ENCODE measurements around the gene SAMD4A. TPM values are rescaled to one million over a fixed set of nuclear protein-coding genes. Genes with fewer than 3 reads are reported as not detected.

Gene SAMD4A
- total RNA-seq, 1 donor from 2014 or later = 30.0 TPM

- no peaks in the 10 kb centered on the region for H3K4me1 Mint-ChIP-seq
- H3K27ac Mint-ChIP-seq = no peak overlapping the region
- no peaks in the 10 kb centered on the region for H3K27me3 Mint-ChIP-seq (ENCODE audit: low read depth)
- no peak for TF ChIP-seq CTCF (IDR thresholded peaks at IDR 0.05; ENCODE audit: unreplicated experiment)
- H3K4me3 Mint-ChIP-seq = no peak overlapping the region
- peaks cover 5% of the 10 kb centered on the region for H3K9me3 Mint-ChIP-seq
- no peak for DNase-seq (ENCODE audit: low spot score in 2 of 2, unreplicated experiment in 2 of 2)
- H3K36me3 Mint-ChIP-seq = peaks cover 4% of the 10 kb centered on the region
Observed at GRCh38 chr14:54708161-54708560, 141.2 kb downstream of the SAMD4A start.

GRCh38 chr14:54708982-54709381, 142.1 kb downstream of the SAMD4A start:
- H3K9me3 Mint-ChIP-seq = peaks cover 5% of the 10 kb centered on the region
- no peak for DNase-seq (ENCODE audit: low spot score in 2 of 2, unreplicated experiment in 2 of 2)
- H3K4me3 Mint-ChIP-seq = no peak overlapping the region
- H3K27ac Mint-ChIP-seq = no peak overlapping the region
- no peak for TF ChIP-seq CTCF (IDR thresholded peaks at IDR 0.05; ENCODE audit: unreplicated experiment)
- no peaks in the 10 kb centered on the region for H3K27me3 Mint-ChIP-seq (ENCODE audit: low read depth)
- no peaks in the 10 kb centered on the region for H3K4me1 Mint-ChIP-seq
- H3K36me3 Mint-ChIP-seq = peaks cover 4% of the 10 kb centered on the region

GRCh38 chr14:54709444-54709843, 142.5 kb downstream of the SAMD4A start:
- Mint-ChIP-seq H3K36me3 (peaks cover 4% of the 10 kb centered on the region), H3K4me1 (no peaks in the 10 kb centered on the region), H3K9me3 (peaks cover 5% of the 10 kb centered on the region), H3K27me3 (ENCODE audit: low read depth) (no peaks in the 10 kb centered on the region), H3K4me3 (no peak overlapping the region), H3K27ac (no peak overlapping the region)
- no peak for TF ChIP-seq CTCF (IDR thresholded peaks at IDR 0.05; ENCODE audit: unreplicated experiment)
- no peak for DNase-seq (ENCODE audit: low spot score in 2 of 2, unreplicated experiment in 2 of 2)

GRCh38 chr14:54709867-54710266, 142.9 kb downstream of the SAMD4A start:
- Mint-ChIP-seq H3K9me3 (peaks cover 5% of the 10 kb centered on the region), H3K27ac (no peak overlapping the region), H3K4me3 (no peak overlapping the region), H3K36me3 (peaks cover 4% of the 10 kb centered on the region), H3K4me1 (no peaks in the 10 kb centered on the region), H3K27me3 (ENCODE audit: low read depth) (no peaks in the 10 kb centered on the region)
- DNase-seq (ENCODE audit: low spot score in 2 of 2, unreplicated experiment in 2 of 2) = no peak
- no peak for TF ChIP-seq CTCF (IDR thresholded peaks at IDR 0.05; ENCODE audit: unreplicated experiment)

- no peak overlapping the region for H3K27ac Mint-ChIP-seq
- H3K4me1 Mint-ChIP-seq = peaks cover 3% of the 10 kb centered on the region
- no peaks in the 10 kb centered on the region for H3K27me3 Mint-ChIP-seq (ENCODE audit: low read depth)
- no peak for DNase-seq (ENCODE audit: low spot score in 2 of 2, unreplicated experiment in 2 of 2)
- H3K4me3 Mint-ChIP-seq = no peak overlapping the region
- peaks cover 5% of the 10 kb centered on the region for H3K9me3 Mint-ChIP-seq
- H3K36me3 Mint-ChIP-seq = peaks cover 4% of the 10 kb centered on the region
- no peak for TF ChIP-seq CTCF (IDR thresholded peaks at IDR 0.05; ENCODE audit: unreplicated experiment)
Observed at GRCh38 chr14:54711312-54711711, 144.4 kb downstream of the SAMD4A start.

Data from mesothelial cell of epicardium (in vitro differentiated cells).